ENCODE measurements around the gene LCN6. TPM values are rescaled to one million over a fixed set of nuclear protein-coding genes. Genes with fewer than 3 reads are reported as not detected.

LCN6 gene
- total and polyA plus RNA-seq, 2 of the 4 experiments (the other 2 are of a cell fraction): not detected

DNA sequence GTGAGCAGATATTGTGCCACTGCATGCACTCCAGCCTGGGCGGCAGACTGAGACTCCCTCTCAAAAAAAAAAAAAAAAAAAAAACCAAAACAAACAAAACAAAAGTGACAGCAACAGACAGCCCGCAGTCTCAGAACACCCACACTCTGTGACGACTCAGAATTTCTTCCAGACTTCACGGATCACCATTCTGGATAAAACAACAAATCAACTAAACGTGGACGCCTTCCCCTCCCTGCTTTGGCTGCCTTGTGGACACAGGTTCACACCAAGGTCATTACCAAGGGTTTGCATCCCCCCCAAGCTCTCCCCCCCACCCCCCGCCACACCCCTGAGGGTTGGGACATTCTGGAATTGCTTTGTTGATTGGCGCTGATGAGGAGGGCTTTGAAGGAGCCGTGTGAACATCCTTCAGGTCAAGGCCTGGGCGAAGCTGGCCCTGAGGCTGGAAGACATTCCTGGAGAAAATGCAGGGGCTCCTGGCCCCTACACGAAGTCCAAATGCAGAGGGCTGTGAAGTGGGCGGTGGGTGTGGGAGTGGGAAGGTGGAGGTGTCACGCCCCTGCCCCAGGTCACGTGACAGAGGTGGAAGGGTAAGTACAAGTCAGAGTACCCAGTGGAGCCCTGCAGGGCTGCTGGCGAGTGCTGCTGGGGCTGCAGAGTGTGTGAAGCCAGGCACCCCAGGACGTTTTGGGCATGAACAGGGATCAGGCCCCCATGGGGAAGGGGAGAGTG is 15.7 kb downstream of the LCN6 start:
- ChIA-PET POLR2A (ENCODE audit: unreplicated experiment) (no interaction called here), CTCF (no interaction called here)
- no peak overlapping the region for H3K56ac ChIP-seq (ENCODE audit: extremely low read depth, insufficient read depth, low read length)
- no peak overlapping the region for H3K14ac ChIP-seq (replicated peaks; ENCODE audit: low read depth, low read length)
- H2BK5ac ChIP-seq (ENCODE audit: low read depth, low read length, poor library complexity, severe bottlenecking): no peak overlapping the region
- ATAC-seq (ENCODE audit: low read depth) (no peak), DNase-seq (no peak)
- H3K9ac ChIP-seq (ENCODE audit: low read depth, low read length): no peak overlapping the region
- H3K36me3 ChIP-seq (ENCODE audit: control insufficient read depth, insufficient read depth, low read length): no peaks in the 10 kb centered on the region
- dilution Hi-C loops (cut with HindIII; ENCODE audit: low sequenced_read_pairs, unreplicated experiment): no loop called here
- H3K79me1 ChIP-seq (ENCODE audit: low read depth in 1 of 2, low read length in 2 of 2): peaks cover 10 to 35% of the 10 kb centered on the region in 2 experiments; a peak in 3 of 4 replicates
- no peak overlapping the region for H3K4ac ChIP-seq (ENCODE audit: low read depth, low read length)
- no peak overlapping the region for H3K23ac ChIP-seq (ENCODE audit: low read depth, low read length)
- H2BK120ac ChIP-seq (ENCODE audit: low read depth, low read length): no peak overlapping the region
- H4K20me1 ChIP-seq (ENCODE audit: insufficient read depth, low read length): peaks cover 3% of the 10 kb centered on the region
- TF ChIP-seq MAZ (IDR thresholded peaks at IDR 0.05; ENCODE audit: borderline replicate concordance, low read depth, low read length): no peak
- no peak for TF ChIP-seq SMC3 (IDR thresholded peaks at IDR 0.05; ENCODE audit: low read depth, low read length)
- no peak for TF ChIP-seq CEBPB (IDR thresholded peaks at IDR 0.05; ENCODE audit: low read depth, low read length)
- no peak for TF ChIP-seq RAD21 (IDR thresholded peaks at IDR 0.05; ENCODE audit: low read length)
- no peak for TF ChIP-seq POLR2A (IDR thresholded peaks at IDR 0.05; ENCODE audit: low read depth, low read length)
- TF ChIP-seq FOS (IDR thresholded peaks at IDR 0.05; ENCODE audit: low read depth, low read length): no peak
- no peak for TF ChIP-seq MXI1 (IDR thresholded peaks at IDR 0.05; ENCODE audit: borderline replicate concordance, low read depth, low read length)
- TF ChIP-seq CHD1 (IDR thresholded peaks at IDR 0.05; ENCODE audit: low read depth, low read length): no peak
- TF ChIP-seq, protein P1, sequence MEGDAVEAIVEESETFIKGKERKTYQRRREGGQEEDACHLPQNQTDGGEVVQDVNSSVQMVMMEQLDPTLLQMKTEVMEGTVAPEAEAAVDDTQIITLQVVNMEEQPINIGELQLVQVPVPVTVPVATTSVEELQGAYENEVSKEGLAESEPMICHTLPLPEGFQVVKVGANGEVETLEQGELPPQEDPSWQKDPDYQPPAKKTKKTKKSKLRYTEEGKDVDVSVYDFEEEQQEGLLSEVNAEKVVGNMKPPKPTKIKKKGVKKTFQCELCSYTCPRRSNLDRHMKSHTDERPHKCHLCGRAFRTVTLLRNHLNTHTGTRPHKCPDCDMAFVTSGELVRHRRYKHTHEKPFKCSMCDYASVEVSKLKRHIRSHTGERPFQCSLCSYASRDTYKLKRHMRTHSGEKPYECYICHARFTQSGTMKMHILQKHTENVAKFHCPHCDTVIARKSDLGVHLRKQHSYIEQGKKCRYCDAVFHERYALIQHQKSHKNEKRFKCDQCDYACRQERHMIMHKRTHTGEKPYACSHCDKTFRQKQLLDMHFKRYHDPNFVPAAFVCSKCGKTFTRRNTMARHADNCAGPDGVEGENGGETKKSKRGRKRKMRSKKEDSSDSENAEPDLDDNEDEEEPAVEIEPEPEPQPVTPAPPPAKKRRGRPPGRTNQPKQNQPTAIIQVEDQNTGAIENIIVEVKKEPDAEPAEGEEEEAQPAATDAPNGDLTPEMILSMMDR (conservative IDR thresholded peaks at IDR 0.05; ENCODE audit: low read depth, low read length): no peak
- TF ChIP-seq, protein P2, sequence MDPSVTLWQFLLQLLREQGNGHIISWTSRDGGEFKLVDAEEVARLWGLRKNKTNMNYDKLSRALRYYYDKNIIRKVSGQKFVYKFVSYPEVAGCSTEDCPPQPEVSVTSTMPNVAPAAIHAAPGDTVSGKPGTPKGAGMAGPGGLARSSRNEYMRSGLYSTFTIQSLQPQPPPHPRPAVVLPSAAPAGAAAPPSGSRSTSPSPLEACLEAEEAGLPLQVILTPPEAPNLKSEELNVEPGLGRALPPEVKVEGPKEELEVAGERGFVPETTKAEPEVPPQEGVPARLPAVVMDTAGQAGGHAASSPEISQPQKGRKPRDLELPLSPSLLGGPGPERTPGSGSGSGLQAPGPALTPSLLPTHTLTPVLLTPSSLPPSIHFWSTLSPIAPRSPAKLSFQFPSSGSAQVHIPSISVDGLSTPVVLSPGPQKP (IDR thresholded peaks at IDR 0.05; ENCODE audit: borderline replicate concordance, low read depth, low read length): no peak
- no peak for TF ChIP-seq NFE2L2 (IDR thresholded peaks at IDR 0.05; ENCODE audit: low read depth, low read length)
- no peak for TF ChIP-seq RFX5 (IDR thresholded peaks at IDR 0.05; ENCODE audit: low read depth, low read length)
- TF ChIP-seq RCOR1 (IDR thresholded peaks at IDR 0.05; ENCODE audit: insufficient replicate concordance, low read length): no peak
- TF ChIP-seq BHLHE40 (IDR thresholded peaks at IDR 0.05; ENCODE audit: low read depth, low read length): no peak
- TF ChIP-seq, protein P3, sequence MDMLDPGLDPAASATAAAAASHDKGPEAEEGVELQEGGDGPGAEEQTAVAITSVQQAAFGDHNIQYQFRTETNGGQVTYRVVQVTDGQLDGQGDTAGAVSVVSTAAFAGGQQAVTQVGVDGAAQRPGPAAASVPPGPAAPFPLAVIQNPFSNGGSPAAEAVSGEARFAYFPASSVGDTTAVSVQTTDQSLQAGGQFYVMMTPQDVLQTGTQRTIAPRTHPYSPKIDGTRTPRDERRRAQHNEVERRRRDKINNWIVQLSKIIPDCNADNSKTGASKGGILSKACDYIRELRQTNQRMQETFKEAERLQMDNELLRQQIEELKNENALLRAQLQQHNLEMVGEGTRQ (IDR thresholded peaks at IDR 0.05; ENCODE audit: low read depth, low read length): no peak
- TF ChIP-seq MAFK (IDR thresholded peaks at IDR 0.05; ENCODE audit: low read depth, low read length): no peak
- no peaks in the 10 kb centered on the region for H3K9me3 ChIP-seq (ENCODE audit: control insufficient read depth, insufficient read depth, low read length)
- H2AFZ ChIP-seq (replicated peaks; ENCODE audit: low read length, poor library complexity): no peak overlapping the region
- H3K4me2 ChIP-seq (ENCODE audit: low read depth, low read length): no peak overlapping the region
- H3K4me1 ChIP-seq (ENCODE audit: control insufficient read depth, insufficient read depth, low read length): peaks cover 4% of the 10 kb centered on the region; the same call in 1 of the 2 replicates
- no peak overlapping the region for H4K8ac ChIP-seq (ENCODE audit: low read depth in 2 of 2, low read length in 2 of 2)
- H3K27ac ChIP-seq (ENCODE audit: insufficient read depth, low read length): no peak overlapping the region
- H2BK15ac ChIP-seq (ENCODE audit: low read depth, low read length): no peak overlapping the region
- H2AK9ac ChIP-seq (replicated peaks; ENCODE audit: low read depth, low read length, poor library complexity): no peak overlapping the region
- no TSS peak for BruUV-seq (replicated peaks)
- no peak overlapping the region for H2BK20ac ChIP-seq (ENCODE audit: low read depth, low read length)
- no peak overlapping the region for H4K91ac ChIP-seq (ENCODE audit: insufficient read depth, low read depth, low read length)
- no peak overlapping the region for H3K4me3 ChIP-seq (ENCODE audit: insufficient read depth, low read depth, low read length)
- 64% methylated on average over 7 of the region's 16 CpGs; no CpG with 5 or more reads in 1 of the 2 experiments for WGBS, 2 experiments (ENCODE audit: extremely low coverage in 2 of 2, insufficient read length in 1 of 2)
- H3K18ac ChIP-seq (ENCODE audit: low read depth, low read length): no peak overlapping the region
- no peak overlapping the region for H4K5ac ChIP-seq (ENCODE audit: low read depth, low read length)
- H2AK5ac ChIP-seq (ENCODE audit: low read depth, low read length): no peak overlapping the region
- H3K9me1 ChIP-seq (ENCODE audit: insufficient read depth, low read length): no peaks in the 10 kb centered on the region
- H3K27me3 ChIP-seq (ENCODE audit: control insufficient read depth, insufficient read depth, low read length): peaks cover 3% of the 10 kb centered on the region; the same call in 1 of the 2 replicates
- intact Hi-C loops (cut with micrococcal nuclease): no loop called here
- in situ Hi-C loops (cut with MboI; ENCODE audit: low sequenced_read_pairs): no loop called here

Measured in IMR-90 (cell line).